MCF 10A (cell line): Measurements from ENCODE around the gene PODXL2. TPM values are rescaled to one million over a fixed set of nuclear protein-coding genes. Genes with fewer than 3 reads are reported as not detected.
A peak's percentile ranks its signal among the peaks of the same experiment; 100 is the strongest.

Source experiments
- BruUV-seq: library from RNA; stranded (reverse); fragments of 400-500 nt; replicated peaks from 2 replicates; lab custom pipeline; 2021; lab: Mats Ljungman, UMichigan
- CTCF ChIA-PET: fragments of 300-600 bp; sonication (Branson Sonifier 250); formaldehyde crosslinking; extraction: SDS; loops from one replicate; lab custom pipeline; 2021; ENCODE audit warnings: antibody characterized with exemption, inconsistent platforms; lab: Yijun Ruan, JAX
- POLR2A ChIA-PET: fragments of 300-600, 350-650 bp; sonication (Branson Sonifier 250); formaldehyde crosslinking; extraction: SDS; loops from one replicate; lab custom pipeline; 2020; ENCODE audit warnings: antibody characterized with exemption, inconsistent platforms; lab: Yijun Ruan, JAX
- DNase-seq: peaks from one replicate; pipeline ENCODE4 v3.0.0-alpha.2; 2018; ENCODE audit not compliant: unreplicated experiment
- H3K27ac Mint-ChIP-seq: one replicate; pipeline ENCODE4 v1.8.0; 2022; ENCODE audit warnings: mild to moderate bottlenecking, low read depth, mixed read lengths; ENCODE audit not compliant: unreplicated experiment
- H3K27me3 Mint-ChIP-seq: one replicate; pipeline ENCODE4 v1.8.0; 2022; ENCODE audit warnings: mixed read lengths; ENCODE audit not compliant: insufficient read depth, unreplicated experiment
- H3K36me3 Mint-ChIP-seq: one replicate; pipeline ENCODE4 v1.8.0; 2022; ENCODE audit warnings: mild to moderate bottlenecking, moderate library complexity, mixed read lengths; ENCODE audit not compliant: insufficient read depth, unreplicated experiment
- H3K4me1 Mint-ChIP-seq: one replicate; pipeline ENCODE4 v1.8.0; 2022; ENCODE audit warnings: mixed read lengths; ENCODE audit not compliant: insufficient read depth, unreplicated experiment
- H3K4me3 Mint-ChIP-seq: one replicate; pipeline ENCODE4 v1.8.0; 2022; ENCODE audit warnings: mild to moderate bottlenecking, moderate library complexity, mixed read lengths; ENCODE audit not compliant: unreplicated experiment
- H3K9me3 Mint-ChIP-seq: one replicate; pipeline ENCODE4 v1.8.0; 2022; ENCODE audit warnings: mixed read lengths; ENCODE audit not compliant: unreplicated experiment
- intact Hi-C: fragments of 100-400 bp; cut with micrococcal nuclease; formaldehyde crosslinking; loops from 2 replicates; pipeline ENCODE4 v1.14.1; 2022
- total RNA-seq: library from RNA; stranded (reverse); gene quantifications from 2 replicates; pipeline ENCODE4 v1.2.3, GENCODE V29; 2022
- TF ChIP-seq, protein P1 (sequence below): fragments of 200-600 bp; IDR thresholded peaks from one replicate; pipeline ENCODE4 v1.8.0; 2022; ENCODE audit warnings: antibody characterized with exemption, mild to moderate bottlenecking; ENCODE audit not compliant: unreplicated experiment

The PODXL2 gene
- total RNA-seq, 1 experiment from 2014 or later, result 10.1 TPM

DNA sequence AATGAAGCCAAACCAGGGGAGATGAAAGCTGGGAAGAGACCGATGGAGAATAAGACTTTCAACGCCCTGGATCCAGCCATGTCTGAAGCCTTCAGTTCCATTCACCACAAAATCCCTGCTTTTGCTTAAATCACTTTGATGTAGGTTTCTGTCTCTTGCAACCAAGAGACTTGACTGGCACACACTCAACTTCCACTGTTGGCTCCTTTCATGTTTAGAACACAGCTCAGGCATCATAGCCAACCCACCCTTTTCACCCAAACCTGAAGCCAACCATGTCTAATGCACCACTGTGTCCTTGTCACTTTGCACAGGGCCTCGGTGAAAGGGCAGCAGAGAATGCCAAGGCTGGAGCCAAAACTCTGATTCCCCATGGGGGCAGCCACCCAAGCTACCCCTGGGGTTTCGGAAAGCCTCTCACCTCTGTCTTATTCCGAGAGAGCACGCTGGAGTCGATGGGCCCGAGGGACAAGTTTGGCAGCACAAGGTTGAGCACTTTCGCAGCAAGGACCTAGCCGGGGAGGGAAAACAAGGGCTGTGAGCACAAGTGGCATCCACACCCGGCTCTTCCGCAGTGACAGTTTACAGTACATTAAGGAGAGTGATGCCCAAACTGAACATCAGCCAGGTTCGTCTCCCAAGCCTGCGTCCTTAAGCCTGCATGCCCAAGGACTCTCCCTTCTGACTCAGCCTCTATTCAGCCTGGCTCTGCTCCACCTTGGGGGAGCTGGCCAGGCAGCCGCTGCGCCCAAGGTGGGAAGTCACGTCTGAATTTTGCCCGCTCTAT is 81.4 kb downstream of the PODXL2 start:
- Mint-ChIP-seq H3K4me3 (no peak overlapping the region), H3K4me1 (peaks cover 7% of the 10 kb centered on the region), H3K27ac (no peak overlapping the region), H3K27me3 (no peaks in the 10 kb centered on the region), H3K9me3 (no peaks in the 10 kb centered on the region), H3K36me3 (no peaks in the 10 kb centered on the region)
- TF ChIP-seq, protein P1, sequence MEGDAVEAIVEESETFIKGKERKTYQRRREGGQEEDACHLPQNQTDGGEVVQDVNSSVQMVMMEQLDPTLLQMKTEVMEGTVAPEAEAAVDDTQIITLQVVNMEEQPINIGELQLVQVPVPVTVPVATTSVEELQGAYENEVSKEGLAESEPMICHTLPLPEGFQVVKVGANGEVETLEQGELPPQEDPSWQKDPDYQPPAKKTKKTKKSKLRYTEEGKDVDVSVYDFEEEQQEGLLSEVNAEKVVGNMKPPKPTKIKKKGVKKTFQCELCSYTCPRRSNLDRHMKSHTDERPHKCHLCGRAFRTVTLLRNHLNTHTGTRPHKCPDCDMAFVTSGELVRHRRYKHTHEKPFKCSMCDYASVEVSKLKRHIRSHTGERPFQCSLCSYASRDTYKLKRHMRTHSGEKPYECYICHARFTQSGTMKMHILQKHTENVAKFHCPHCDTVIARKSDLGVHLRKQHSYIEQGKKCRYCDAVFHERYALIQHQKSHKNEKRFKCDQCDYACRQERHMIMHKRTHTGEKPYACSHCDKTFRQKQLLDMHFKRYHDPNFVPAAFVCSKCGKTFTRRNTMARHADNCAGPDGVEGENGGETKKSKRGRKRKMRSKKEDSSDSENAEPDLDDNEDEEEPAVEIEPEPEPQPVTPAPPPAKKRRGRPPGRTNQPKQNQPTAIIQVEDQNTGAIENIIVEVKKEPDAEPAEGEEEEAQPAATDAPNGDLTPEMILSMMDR, result no peak
- BruUV-seq, result no TSS peak
- intact Hi-C loops, result no loop called here
- DNase-seq, result peak; percentile 53
- POLR2A ChIA-PET, result no interaction called here
- CTCF ChIA-PET, result interaction anchor here (1.3 to 1.8 kb wide), 2 partner anchors 14 to 19 kb away, joined by 3 to 8 read pairs; no protein-coding TSS in a partner anchor

DNA sequence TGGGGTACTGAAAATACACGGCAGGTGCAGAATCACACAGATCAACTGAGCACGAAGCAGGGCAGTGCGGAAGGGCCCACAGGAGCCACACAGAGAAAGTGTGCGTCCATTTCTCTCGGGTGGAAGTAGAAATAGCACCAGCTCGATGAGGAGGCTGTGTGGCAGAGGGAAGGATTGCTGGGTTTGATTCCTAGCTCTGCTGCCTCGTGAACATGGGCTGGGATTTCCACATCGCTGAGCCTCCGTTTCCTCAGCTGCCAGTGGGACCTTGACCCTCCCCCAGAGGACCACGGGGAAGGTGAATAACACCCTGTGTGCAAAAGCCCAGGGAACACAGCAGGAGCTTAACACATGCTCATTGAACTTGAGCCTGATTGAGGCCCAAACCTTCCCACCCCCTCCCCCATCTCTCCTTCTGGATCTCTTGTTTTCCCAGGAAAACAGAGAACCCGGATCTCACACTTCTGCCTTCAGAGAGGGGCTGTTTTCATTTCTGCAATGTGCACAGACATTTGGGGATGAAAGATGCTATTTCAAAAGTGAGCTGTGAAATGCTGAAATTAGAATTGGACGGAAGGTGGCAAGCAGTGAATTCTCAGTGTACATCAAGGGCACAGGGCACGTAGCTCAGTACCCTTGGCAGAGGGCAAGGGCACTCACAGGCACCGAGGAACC is 82.2 kb downstream of the PODXL2 start:
- no peaks in the 10 kb centered on the region for H3K9me3 Mint-ChIP-seq
- TF ChIP-seq, protein P1, result no peak
- H3K4me3 Mint-ChIP-seq, result no peak overlapping the region
- intact Hi-C loops, result no loop called here
- no peaks in the 10 kb centered on the region for H3K27me3 Mint-ChIP-seq
- CTCF ChIA-PET, result interaction anchor here (0.8 to 1.8 kb wide), 4 partner anchors 15 to 1186 kb away, joined by 3 to 8 read pairs (median 4); no protein-coding TSS in a partner anchor
- H3K36me3 Mint-ChIP-seq, result no peaks in the 10 kb centered on the region
- no TSS peak for BruUV-seq
- DNase-seq, result no peak
- POLR2A ChIA-PET, result interaction anchor here (0.7 kb wide), 1 partner anchor 217 kb away, joined by 3 read pairs; no protein-coding TSS in a partner anchor
- peaks cover 7% of the 10 kb centered on the region for H3K4me1 Mint-ChIP-seq
- no peak overlapping the region for H3K27ac Mint-ChIP-seq

DNA sequence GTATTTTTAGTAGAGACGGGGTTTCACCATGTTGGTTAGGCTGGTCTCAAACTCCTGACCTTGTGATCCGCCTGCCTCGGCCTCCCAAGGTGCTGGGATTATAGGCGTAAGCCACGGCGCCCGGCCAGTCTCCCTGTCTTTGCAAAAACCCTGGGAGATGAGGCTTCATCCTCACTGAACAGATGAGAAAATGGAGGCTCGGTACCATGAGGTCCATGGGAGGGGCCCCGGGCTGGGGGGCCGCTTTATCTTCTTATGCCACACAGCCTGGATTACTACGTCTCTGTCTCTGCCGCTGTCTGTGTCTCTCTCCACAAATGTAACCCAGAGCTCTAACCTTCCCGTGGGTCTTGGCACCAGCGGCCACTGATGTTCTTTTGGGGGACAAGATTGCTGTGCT is 82.9 kb downstream of the PODXL2 start:
- Mint-ChIP-seq H3K9me3 (no peaks in the 10 kb centered on the region), H3K27ac (no peak overlapping the region), H3K36me3 (no peaks in the 10 kb centered on the region), H3K4me3 (no peak overlapping the region), H3K4me1 (peaks cover 7% of the 10 kb centered on the region), H3K27me3 (no peaks in the 10 kb centered on the region)
- no TSS peak for BruUV-seq
- ChIA-PET CTCF (interaction anchor here (0.8 to 1.2 kb wide), 2 partner anchors 36 to 1186 kb away, joined by 4 read pairs; no protein-coding TSS in a partner anchor), POLR2A (interaction anchor here (0.7 kb wide), 1 partner anchor 218 kb away, joined by 3 read pairs; no protein-coding TSS in a partner anchor)
- intact Hi-C loops, result no loop called here
- TF ChIP-seq, protein P1, result no peak
- no peak for DNase-seq

DNA sequence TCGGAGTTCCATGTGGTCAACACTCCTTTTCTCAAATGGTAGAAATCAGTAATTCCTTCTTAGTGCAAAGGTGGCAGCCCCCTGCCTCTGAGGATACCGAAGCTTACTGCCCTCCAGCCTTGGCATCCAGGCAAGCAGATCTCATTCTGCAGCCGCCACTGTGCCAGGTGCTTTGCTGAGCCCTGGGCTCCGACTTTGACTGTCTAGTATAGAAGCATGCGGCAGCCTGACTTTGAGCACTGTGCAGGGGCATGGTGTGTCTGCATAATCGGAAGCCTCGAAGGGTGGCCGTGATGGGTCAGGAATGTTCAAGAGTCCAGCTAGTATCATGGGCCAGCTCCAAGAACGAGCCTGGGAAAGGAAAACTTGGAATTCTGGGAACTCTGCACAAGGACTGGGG is 83.5 kb downstream of the PODXL2 start:
- H3K4me1 Mint-ChIP-seq, result peaks cover 7% of the 10 kb centered on the region
- no TSS peak for BruUV-seq
- H3K27me3 Mint-ChIP-seq, result no peaks in the 10 kb centered on the region
- TF ChIP-seq, protein P1, result no peak
- no peak for DNase-seq
- H3K9me3 Mint-ChIP-seq, result no peaks in the 10 kb centered on the region
- ChIA-PET CTCF (no interaction called here), POLR2A (no interaction called here)
- H3K36me3 Mint-ChIP-seq, result no peaks in the 10 kb centered on the region
- intact Hi-C loops, result no loop called here
- no peak overlapping the region for H3K27ac Mint-ChIP-seq
- H3K4me3 Mint-ChIP-seq, result no peak overlapping the region
